Fibroblast of skin of scalp (primary cell): ENCODE results near the gene MEST. TPM values are rescaled to one million over a fixed set of nuclear protein-coding genes. Genes with fewer than 3 reads are reported as not detected.
"Not testable (repeated sequence)": the region's sequence is repeated elsewhere in the genome, so short reads cannot be mapped to it uniquely, and the experiment has no call there.

Experiments
- DNase-seq: peaks from one replicate; pipeline ENCODE4 v3.0.0-alpha.2; 2013
- polyA plus RNA-seq, 2 experiments: library from polyadenylated mRNA; unstranded; fragments of 120-200 nt; gene quantifications; one replicate each; pipeline ENCODE4 v1.2.1, GENCODE V29; 2013; ENCODE audit not compliant: insufficient read length in 2 of 2

MEST gene, protein sequence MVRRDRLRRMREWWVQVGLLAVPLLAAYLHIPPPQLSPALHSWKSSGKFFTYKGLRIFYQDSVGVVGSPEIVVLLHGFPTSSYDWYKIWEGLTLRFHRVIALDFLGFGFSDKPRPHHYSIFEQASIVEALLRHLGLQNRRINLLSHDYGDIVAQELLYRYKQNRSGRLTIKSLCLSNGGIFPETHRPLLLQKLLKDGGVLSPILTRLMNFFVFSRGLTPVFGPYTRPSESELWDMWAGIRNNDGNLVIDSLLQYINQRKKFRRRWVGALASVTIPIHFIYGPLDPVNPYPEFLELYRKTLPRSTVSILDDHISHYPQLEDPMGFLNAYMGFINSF
- polyA plus RNA-seq (2013, experiment 1 of 2; ENCODE audit: insufficient read length) = 274 TPM
- 273 TPM for polyA plus RNA-seq (2013, experiment 2 of 2; ENCODE audit: insufficient read length)

DNA sequence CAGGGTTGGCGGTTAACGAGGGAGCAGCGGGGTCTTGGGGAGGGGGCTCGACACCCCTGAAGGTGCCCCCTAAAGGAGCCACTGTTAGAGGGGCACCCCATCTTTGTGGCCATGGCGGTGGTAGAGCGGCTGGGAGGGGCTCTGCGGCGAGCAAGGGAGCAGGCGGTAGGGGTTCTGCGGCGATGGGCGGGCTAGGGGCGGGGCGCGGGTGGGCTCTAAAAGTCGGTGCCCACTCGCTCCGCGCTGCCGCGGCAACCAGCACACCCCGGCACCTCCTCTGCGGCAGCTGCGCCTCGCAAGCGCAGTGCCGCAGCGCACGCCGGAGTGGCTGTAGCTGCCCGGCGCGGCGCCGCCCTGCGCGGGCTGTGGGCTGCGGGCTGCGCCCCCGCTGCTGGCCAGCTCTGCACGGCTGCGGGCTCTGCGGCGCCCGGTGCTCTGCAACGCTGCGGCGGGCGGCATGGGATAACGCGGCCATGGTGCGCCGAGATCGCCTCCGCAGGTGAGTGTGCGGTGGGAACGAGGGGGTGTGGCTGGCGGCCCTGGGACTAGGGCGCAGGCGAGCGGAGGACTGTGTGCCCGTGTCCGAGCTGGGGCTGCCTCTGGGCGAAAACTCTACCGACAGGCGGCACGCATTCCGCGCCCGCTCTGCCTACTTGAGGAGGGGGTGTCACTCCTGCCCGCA lies at the start of gene MEST:
Gene MEST (plus strand): TSS at position 245 of the 682 bp plus-strand sequence. CDS start 229 bp downstream, at position 474.
- DNase-seq = peak; percentile 58

DNA sequence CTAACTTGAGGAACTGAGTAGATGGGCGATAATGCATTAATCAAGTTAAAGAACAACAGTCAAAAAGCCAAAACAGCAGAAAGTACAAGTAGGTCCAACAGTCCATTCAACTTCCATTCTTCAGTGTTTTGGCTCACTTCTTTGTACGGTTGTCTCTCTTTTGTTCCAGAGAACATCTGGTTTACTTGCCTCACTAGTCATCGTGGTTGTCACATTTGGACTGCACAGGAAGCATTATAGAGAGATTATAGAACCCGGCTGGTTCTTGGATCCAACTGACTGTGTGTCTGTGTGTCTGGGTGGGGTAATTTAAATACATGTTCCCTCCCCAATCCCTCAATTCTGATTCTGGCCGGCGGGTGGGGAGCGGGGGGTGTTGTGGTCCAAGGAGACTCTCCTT lies 49.3 kb upstream of the MEST start:
- DNase-seq = no peak

DNA sequence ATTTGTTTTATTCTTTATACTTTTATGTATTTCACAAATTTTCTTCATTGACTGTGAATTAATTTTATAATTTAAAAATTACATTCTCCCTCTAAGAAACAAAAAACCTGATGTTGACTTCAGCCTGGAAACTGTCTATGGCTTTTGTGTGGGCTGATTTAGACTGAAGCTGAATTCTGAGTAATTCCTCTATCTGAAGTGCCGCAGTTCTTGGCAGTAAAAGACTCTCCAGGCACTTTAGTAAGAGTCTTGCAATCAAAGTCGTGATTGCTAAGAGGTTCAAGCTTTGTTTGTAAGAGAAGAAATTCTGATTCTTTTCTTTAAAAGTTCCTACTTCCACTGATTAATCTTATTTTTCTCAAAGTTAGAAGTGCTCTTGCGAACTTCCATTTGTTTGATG lies 47.7 kb upstream of the MEST start:
- DNase-seq = no peak

DNA sequence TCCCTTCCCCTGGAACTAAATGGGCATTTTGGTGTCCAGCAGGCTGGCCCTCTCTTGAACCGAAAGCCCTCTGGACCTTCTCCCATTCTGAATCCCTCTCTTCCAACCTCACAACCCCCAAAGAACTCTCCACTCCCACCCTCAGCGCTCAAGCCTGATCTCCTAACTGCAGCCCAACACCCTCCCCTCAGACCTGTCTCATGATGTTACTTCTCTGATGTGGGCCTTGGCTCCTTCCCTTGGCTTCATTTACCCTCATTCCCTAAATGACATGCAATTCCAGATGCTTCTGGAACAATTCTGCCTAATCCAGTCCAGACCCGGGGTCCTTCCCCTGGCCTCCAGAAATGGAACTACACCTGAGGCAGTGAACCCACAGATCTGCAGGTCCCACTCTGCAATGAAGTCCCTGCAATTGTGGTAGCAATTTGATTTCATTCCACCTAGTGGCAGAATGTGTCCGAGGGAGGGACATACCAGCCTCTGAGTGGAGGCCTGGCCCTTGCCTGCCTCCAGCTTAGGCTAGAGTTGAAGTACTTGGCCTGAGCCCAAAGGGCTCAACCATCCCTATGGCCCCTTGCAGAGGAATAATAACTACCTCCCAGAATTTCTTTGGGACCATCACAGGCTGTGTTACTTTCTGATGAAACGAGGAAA lies 47.0 kb upstream of the MEST start:
- DNase-seq = no peak

DNA sequence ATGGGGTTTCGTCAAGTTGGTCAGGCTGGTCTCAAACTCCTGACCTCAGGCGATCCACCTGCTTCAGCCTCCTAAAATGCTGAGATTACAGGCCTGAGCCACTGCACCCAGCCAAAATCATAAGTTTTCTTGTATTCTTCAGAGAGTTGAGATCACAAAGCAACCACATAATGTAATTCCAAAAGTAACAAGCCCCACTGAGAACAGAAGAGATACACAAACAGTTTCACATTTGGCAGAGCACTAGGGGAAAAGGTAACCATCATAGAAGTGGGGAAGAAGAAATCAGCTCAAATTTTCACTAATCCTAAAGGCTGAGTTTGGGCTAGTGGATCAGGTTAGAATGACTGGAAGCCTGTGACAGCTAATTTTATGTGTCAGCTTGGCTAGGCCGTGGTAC lies 45.6 kb upstream of the MEST start:
- DNase-seq = no peak

DNA sequence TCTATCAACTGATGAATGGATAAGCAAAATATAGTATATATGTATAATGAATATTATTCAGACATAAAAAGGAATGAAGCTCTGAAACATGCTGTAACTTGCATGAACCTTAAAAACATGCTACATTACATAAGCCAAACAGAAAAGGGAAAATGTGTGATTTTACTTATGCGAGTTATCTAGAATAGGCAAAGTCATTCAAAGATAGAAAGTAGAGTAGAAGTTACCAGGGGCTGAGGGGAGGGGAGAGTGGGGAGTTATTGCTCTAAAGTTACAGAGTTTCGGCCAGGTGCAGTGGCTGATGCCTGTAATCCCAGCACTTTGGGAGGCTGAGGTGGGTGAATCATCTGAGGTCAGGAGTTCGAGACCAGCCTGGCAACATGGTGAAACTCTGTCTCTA lies 40.5 kb upstream of the MEST start:
- not testable (repeated sequence) for DNase-seq

DNA sequence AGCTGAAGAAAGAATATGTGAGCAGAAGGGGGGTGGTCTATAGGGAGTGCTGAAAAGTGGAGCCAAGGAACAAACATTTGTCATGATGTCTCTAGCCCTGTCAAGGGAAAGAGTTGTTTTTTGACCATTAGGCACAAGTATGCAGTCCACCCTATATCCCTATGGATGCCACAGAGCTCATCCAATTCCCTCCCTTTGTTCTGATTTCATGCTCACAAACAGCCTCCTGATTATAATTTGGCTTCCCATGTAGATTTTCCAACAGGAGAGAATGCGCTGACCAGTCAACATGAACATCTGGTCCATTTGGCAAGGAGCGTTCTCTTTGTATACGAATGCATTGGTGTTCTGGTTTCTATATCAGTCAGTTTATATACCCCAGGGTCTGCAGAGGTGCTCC lies 38.9 kb upstream of the MEST start:
- no peak for DNase-seq

DNA sequence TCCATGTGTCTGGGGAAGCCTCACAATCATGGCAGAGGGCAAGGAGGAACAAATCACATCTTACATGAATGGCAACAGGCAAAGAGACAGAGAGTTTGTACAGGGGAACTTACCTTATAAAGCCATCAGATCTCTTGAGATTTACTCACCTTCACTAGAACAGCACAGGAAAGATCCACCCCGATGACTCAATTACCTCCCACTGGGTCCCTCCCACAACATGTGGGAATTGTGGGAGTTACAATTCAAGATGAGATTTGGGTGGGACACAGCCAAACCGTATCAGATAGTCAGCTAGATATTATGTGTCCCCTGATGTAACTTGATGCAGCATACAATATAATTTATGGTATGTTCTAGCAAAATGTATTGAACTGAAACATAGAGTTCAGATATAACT lies 36.9 kb upstream of the MEST start:
- DNase-seq = no peak

DNA sequence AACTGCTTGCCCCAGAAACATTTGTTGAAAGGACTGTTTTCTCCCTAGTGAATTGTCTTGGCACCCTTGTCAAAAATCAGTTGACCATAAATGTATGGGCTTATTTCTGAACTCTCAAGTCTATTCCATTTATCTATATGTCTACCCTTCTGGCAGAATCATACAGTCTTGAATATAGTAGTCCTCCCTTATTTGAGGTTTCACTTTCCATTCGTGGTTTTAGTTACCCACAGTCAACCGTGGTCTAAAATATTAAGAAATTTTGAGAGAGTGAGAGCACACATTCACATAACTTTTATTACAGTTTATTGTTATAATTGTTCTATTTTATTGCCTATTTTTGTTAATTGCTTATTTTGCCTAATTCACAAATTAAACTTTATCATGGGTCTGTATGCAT lies 33.6 kb upstream of the MEST start:
- DNase-seq = no peak

DNA sequence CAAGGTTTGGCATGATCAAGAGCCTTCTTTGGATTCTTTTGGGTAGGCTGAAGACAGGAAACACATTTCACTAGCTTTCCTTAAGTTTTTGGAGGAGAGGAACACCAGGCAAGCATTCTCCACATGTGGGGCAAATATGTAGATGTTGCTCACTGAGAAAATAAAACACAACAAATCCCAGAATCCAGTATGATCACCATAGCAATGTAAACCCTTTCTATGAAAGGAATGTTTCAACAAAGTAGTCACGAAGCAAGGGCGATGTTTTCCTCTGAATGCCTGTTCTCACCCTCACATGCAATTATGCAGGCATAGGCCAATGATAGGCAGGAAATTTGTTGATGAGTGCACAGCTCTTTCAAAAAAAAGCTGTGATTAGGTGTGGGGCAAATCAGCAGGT lies 30.6 kb upstream of the MEST start:
- peak; percentile 71 for DNase-seq

DNA sequence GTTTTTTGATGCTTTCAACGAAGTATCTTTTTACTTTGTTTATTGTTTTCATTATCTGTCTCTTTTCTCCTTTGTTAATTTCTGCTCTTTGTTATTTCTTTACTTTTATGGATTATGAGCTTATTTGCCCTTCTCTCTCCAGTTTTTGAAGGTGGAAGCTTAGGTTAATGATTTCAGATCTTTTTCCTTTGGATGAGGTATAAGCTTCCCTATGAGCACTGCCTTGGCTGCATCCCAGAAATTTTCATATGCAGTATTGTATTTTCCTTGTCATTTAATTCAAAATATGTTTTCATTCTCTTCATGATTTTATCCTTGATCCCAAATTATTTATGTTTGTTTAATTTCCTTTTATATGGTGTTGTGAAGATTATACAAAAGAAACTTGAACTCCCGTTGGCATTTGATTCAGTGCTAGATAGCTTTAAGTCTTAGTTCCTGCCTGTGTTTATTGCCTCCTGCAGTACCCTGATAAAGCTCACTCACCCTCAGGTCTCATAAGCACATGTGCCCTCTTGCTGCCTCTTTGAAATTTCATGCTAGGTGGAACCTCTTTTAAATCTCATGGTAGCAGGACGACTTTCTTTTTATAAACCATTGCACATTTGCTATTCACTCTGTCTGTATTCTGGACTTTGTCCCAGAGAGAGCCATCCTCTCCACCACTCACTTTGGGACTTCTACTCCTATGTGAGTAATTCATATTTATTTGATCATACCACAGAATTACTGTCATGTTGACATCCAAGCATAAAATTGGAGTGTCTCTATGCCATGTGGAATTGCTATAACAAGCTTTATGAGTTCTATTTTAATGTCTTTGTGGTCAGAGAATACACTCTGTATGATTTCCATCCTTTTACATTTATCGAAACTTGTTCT lies 28.1 kb upstream of the MEST start:
- no peak for DNase-seq

DNA sequence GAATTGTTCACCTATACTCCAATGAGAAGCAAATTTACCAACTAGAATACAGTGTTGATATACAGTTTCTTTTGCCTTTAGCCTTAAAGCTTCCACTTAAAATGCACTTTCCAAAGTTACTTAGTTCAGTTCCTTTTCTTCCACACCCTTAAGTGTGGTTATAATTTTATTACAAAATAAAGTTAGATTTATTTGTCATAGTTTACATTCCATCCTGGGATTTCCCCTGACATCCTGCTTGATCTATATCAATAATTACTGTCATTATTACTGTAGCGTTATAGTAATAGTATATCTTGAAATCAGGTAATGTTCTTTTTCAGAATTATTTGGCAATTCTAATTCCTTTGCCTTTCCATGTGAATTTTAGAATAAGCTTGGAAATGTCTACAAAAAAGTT lies 23.3 kb upstream of the MEST start:
- DNase-seq = no peak

DNA sequence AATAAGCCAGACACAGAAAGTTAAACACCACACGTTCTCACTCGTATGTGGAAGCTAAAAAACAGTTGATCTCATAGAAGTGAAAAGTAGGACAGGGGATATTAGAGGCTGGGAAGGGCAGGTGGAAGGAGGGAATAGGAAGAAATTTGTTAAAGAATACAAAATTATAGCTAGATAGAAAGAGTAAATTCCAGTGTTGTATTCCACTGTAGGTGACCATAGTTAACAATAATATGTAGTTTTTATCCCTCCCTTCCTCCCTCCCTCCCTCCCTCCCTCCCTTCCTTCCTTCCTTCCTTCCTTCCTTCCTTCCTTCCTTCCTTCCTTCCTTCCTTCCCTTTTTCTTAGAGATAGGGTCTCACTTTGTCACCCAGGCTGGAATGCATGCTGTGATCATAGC lies 19.9 kb upstream of the MEST start:
- DNase-seq = no peak

DNA sequence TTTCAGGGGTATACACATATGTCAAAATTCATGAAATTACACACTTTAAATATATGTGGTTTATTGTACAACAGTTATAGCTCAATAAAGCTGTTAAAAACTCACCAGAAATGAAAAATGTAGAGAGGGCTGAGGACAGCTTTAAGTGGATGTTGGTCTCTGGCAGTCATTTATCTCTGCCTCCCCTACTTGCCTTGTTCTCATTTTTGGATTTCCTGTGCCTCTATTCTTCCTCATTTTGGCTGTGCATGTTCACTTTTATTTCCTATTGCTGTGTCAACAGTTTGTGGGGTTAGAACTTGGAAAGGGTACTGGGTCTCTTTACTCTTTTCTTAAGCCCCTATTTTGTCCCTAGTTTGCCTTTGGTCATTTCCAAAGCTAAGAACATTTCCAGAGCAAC lies 18.6 kb upstream of the MEST start:
- DNase-seq = no peak

DNA sequence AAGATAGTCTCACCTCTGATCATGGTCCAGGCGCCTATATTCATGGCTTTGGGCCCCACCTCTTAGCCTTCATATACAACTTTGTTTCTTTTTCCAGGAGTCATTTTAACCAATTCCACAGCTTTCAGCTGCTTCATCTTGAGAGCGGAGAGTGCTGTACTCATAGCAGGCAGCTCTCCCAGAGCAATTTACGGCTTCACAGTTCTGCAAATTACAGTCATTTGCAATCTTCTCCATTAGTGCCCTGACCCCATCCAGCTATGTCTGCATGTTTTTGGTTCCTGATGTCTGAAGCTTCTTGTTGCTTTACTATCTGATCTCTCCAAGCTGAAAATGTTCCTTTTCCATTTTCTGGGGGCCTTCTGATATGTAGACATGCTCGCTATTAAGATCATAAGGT lies 18.0 kb upstream of the MEST start:
- DNase-seq = no peak

DNA sequence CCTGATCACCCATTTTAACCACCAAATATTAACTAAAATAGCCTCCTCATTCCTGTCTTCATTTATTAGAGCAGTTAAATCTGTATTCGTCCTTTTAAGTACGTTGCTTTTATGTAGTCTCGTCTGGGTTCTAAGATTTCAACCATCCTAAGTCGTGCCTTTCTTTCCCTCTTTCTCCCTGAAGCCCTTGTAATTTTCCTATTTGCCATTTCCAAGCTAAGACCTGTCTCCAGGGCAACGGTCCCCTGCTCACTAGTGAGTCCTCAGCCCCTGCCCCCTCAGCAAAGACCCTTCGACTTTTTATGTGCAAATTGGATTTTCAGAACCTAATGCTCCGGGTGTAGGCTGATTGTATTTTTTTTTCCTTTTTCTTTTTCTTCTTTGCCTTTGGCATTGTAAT lies 16.1 kb upstream of the MEST start:
- DNase-seq = no peak

DNA sequence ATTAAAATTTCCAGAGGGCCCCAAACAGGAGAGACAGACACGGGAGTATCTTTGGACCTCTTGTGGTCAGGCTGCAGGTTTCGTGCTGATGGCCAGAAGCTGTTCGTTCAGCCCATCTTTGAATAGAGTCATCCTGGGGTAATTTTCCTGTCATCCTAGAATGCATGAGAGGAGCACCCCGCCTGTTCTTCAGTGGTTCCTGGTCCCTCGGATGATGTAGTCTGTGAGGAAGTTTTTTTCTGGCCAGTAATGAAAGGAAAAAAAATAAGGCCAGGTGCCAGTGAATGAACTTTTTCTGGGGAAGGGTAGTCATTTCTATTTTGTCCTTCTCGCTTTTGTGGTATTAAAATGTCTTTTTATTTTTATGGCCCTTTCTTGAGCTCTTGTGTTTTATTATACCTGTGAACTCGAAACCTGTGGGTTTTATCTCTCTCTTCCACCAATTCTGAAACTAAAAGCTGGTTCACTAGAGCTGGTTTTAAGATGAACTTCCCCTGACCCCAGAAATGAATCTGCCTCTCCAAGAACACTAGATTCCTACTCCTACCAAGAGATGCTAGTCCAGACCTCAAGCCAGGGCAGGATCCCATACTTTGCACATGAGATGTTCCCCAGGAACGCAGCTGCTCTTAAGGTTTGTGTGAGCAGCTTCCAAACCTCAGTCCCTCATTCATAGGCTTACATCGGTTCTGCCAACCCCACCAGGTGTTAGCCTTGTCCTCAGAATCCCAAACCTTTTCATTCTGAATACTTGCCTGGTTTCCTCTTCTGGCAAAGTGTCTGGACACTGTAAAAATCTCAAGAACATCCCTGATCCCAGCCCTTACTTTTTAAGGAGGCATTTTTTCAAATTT lies 15.4 kb upstream of the MEST start:
- DNase-seq = no peak

DNA sequence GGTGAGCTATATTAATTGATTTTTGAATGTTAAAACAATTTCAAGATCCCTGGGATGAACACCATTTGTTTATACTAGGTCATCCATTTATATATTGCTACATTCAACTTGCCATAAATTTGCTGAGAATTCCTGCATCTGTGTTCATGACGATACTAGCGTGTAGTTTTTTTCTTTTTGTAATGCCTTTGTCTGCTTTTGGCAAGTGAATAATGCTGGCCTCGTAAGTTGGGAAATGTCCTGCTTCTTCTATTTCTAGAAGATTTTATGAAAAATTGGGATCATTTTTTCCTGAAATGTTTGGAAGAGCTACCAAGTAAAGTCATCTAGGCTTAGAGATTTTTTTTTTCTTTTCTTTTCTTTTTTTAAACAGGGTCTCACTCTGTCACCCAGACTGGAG lies 12.9 kb upstream of the MEST start:
- DNase-seq = no peak

DNA sequence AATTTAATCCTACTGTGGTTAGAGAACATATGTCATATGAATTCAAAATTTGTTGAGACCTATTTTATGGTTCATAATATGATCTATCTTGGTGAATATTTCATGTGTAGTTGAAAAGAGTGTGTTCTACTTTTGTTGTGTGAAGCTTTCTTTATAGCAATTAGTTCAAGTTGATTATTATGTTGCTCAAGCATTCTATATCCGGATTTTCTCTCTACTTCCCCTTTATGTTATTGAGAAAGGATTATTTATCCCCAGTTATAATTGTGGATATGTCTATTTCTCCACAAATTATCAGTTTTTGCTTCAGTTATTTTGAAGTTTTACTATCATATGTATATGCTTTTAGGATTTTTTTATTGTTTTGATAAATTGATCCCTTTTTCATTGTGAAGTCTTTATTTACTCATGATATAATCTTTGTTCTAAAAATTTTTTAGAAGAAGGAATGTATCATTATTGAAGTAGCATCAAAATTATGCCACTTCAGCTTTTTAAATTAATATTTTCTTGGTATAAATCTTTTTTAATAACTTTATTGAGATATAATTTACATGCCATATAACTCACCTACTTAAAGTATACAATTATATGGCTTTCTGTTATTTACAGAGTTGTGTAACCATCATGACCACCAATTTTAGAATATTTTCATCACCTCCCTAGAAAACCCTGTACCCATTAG lies 12.0 kb upstream of the MEST start:
- no peak for DNase-seq

DNA sequence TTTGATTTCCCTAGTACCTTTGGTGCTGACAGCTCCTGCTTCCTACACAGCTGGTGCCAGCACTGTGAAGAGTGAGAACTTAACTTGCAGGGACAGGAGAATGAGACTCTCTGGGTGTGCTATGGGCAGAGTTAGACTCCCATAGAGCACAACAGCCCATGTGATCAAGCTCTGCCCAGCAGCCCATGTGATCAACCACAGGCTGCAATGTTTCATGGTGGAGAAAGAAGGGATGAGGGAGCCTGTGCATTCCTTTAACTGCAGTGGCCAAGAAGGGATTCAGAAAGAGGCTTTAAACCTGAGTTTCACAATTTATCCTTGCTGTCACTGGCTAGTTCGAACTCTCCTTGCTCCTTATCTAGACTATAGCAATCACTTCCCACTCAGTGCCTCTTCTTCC lies 10.0 kb upstream of the MEST start:
- DNase-seq = peak; percentile 51

DNA sequence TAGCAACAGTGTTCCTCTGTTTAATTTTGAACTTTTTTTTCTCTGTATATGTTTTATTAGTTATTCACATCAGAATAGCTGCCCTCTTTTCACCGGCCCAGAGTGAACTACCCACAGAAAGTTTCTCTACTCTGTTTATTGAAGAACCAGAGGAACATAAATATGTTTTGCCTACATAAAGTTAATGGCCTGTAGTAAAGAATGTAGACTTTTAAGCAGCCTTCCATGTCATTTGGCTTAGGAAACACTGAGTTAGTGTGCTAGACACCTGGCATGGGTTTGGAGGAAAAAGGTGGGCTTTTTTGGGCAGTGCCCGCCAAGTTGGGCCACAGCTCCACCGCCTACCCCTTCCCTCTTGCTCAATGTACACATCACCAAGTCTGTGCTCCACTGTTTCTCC lies 8.9 kb upstream of the MEST start:
- no peak for DNase-seq
